Pancreas (tissue), 10 donors: Measurements from ENCODE around the gene RFTN2. TPM values are rescaled to one million over a fixed set of nuclear protein-coding genes. Genes with fewer than 3 reads are reported as not detected.

Experiments used
- ATAC-seq, 4 donors: fragments of 200-7000 bp; cut with Tn5 transposase; one replicate each; pipeline versions ENCODE4 v1.8.0 to v1.9.1; 2020; ENCODE audit warnings: mild to moderate bottlenecking in 4 of 4, moderate library complexity in 4 of 4
- DNase-seq, 6 donors: peaks; one replicate each; pipeline ENCODE4 v3.0.0-alpha.2; 2020
- FAIRE-seq: peaks from 2 replicates; lab custom pipeline; 2012; peaks lifted over from hg19 to GRCh38; lab: Jason Lieb, UNC
- H3K27ac ChIP-seq, 4 donors: fragments of 200-600 bp; sonication (generic); 1 replicate in 3 of 4; 2 replicates in 1 of 4; pipeline versions ENCODE4 v1.5.0 to v1.8.0; 2020
- H3K27me3 ChIP-seq, 4 donors: fragments of 200-600 bp; one replicate each; pipeline ENCODE4 v1.8.0; 2021
- H3K36me3 ChIP-seq, 3 donors: fragments of 200-600 bp; sonication (generic) in 1 of 3; one replicate each; pipeline versions ENCODE4 v1.5.0 to v1.8.0; 2020 to 2021
- H3K4me1 ChIP-seq, 3 donors: fragments of 200-600 bp; one replicate each; pipeline ENCODE4 v1.8.0; 2021
- H3K4me3 ChIP-seq, 4 donors: fragments of 200-600 bp; sonication (generic) in 2 of 4; one replicate each; pipeline versions ENCODE4 v1.5.0 to v1.8.0; 2020 to 2021
- H3K9me3 ChIP-seq, 4 donors: fragments of 200-600 bp; one replicate each; pipeline ENCODE4 v1.8.0; 2021
- CTCF ChIP-seq, 4 donors: fragments of 200-600 bp; sonication (generic) in 3 of 4; IDR thresholded peaks; one replicate each; pipeline versions ENCODE4 v1.5.0 to v1.8.0; 2021; ENCODE audit warnings: antibody characterized with exemption in 4 of 4
- WGBS, 2 donors: extraction: QIAGEN DNeasy Blood & Tissue Kit; methylation state at CpG; one replicate each; pipeline ENCODE4 v1.1.7; 2013; 5-methylcytosine and 5-hydroxymethylcytosine counted together
- intact Hi-C, 3 donors: fragments of 100-400 bp; cut with DNase I; formaldehyde crosslinking; loops; one replicate each; pipeline versions ENCODE4 v1.11.1 to v1.14.2; 2022
- polyA plus RNA-seq, 2 donors: library from polyadenylated mRNA; stranded (reverse); fragments of 200-250 nt; gene quantifications; one replicate each; pipeline ENCODE4 v1.2.3, GENCODE V29; 2013
- total RNA-seq, 6 donors: library from RNA; stranded (reverse); fragmentation: NEBNext Ultra II Directional in 4 of 6; extraction: Animal tissue kit (Norgen Biotek cat#: 25700) in 4 of 6; gene quantifications; one replicate each; pipeline versions ENCODE4 v1.2.1 to v1.2.4, GENCODE V29; 2021 to 2023
- donor health status: healthy with polysubstance abuse.
- donor health status: DM: no; HTN: no; CAD: no; lungs with moderate emphysema.
- donor health status: DM: no; HTN: no; CAD: no.
- donor health status: control.
- donor health status: control.
- donor health status: Bipolar disorder and iron deficiency.
- donor health status: DM: yes; HTN: yes; CAD: no.
- donor health status: DM: no; HTN: no; CAD: no.
- donor health status: DM: no; HTN: no; CAD: no.
- donor health status: DM: yes; HTN: yes; CAD: no.

The RFTN2 gene
- total and polyA plus RNA-seq, 8 donors: 0.77 to 7.6 (median 1.6) TPM

- DNase-seq (no peak), ATAC-seq (peak in 3 of 4 donors; percentile 40 to 63 (median 45)), FAIRE-seq (no peak)
- Histone ChIP-seq H3K4me1 (no peaks in the 10 kb centered on the region), H3K27me3 (no peaks in the 10 kb centered on the region), H3K9me3 (no peaks in the 10 kb centered on the region), H3K27ac (peak overlapping the region in 1 of 4 donors; percentile 67), H3K36me3 (no peaks in the 10 kb centered on the region), H3K4me3 (peak overlapping the region in 2 of 4 donors; percentile 19 to 23)
- TF ChIP-seq CTCF (IDR thresholded peaks at IDR 0.05): no peak
- intact Hi-C loops: no loop called here
- WGBS, 2 donors: 10 to 14% methylated on average over 1 of the region's 1 CpG
These were observed 1.3 kb downstream of the RFTN2 start for GRCh38 chr2:197674060-197674459.

GRCh38 chr2:197673606-197674005 is 1.8 kb downstream of the RFTN2 start:
- intact Hi-C loops: no loop called here
- Histone ChIP-seq H3K36me3 (no peaks in the 10 kb centered on the region), H3K27ac (peak overlapping the region in 2 of 4 donors; percentile 17), H3K4me1 (no peaks in the 10 kb centered on the region), H3K27me3 (no peaks in the 10 kb centered on the region), H3K4me3 (peak overlapping the region in 1 of 4 donors; percentile 10), H3K9me3 (no peaks in the 10 kb centered on the region)
- 12 to 22% methylated on average over 1 of the region's 1 CpG for WGBS, 2 donors
- no peak for DNase-seq
- ATAC-seq: peak in 1 of 4 donors; percentile 16
- no peak for TF ChIP-seq CTCF (IDR thresholded peaks at IDR 0.05)
- FAIRE-seq: no peak

GRCh38 chr2:197673106-197673505 is 2.3 kb downstream of the RFTN2 start:
- Histone ChIP-seq H3K27me3 (no peaks in the 10 kb centered on the region), H3K9me3 (no peaks in the 10 kb centered on the region), H3K36me3 (no peaks in the 10 kb centered on the region), H3K4me1 (no peaks in the 10 kb centered on the region), H3K4me3 (peak overlapping the region in 1 of 4 donors; percentile 10), H3K27ac (peak overlapping the region in 2 of 4 donors; percentile 17)
- ATAC-seq (peak in 3 of 4 donors; percentile 34 to 60 (median 40)), DNase-seq (no peak), FAIRE-seq (no peak)
- 53 to 55% methylated on average over 5 of the region's 5 CpGs for WGBS, 2 donors
- TF ChIP-seq CTCF (IDR thresholded peaks at IDR 0.05): no peak
- intact Hi-C loops: no loop called here

GRCh38 chr2:197672371-197672893 is 3.0 kb downstream of the RFTN2 start:
- FAIRE-seq: no peak
- TF ChIP-seq CTCF (IDR thresholded peaks at IDR 0.05): no peak
- no peaks in the 10 kb centered on the region for H3K9me3 ChIP-seq

GRCh38 chr2:197669077-197669476 is 6.3 kb downstream of the RFTN2 start:
- no peak for FAIRE-seq
- H3K4me3 ChIP-seq: no peak overlapping the region

More at GRCh38 chr2:197672371-197672893, 3.0 kb downstream of the RFTN2 start:
- intact Hi-C loops: no loop called here
- WGBS, 2 donors: 15 to 19% methylated on average over 1 of the region's 1 CpG
- Histone ChIP-seq H3K27me3 (no peaks in the 10 kb centered on the region), H3K27ac (peak overlapping the region in 1 of 4 donors; percentile 17), H3K4me1 (no peaks in the 10 kb centered on the region), H3K36me3 (no peaks in the 10 kb centered on the region), H3K4me3 (no peak overlapping the region)
- ATAC-seq (no peak), DNase-seq (no peak)

More at GRCh38 chr2:197669077-197669476, 6.3 kb downstream of the RFTN2 start:
- no peak overlapping the region for H3K27ac ChIP-seq
- no peak for TF ChIP-seq CTCF (IDR thresholded peaks at IDR 0.05)
- intact Hi-C loops: no loop called here
- H3K4me1 ChIP-seq: no peaks in the 10 kb centered on the region
- no peak for ATAC-seq
- no peaks in the 10 kb centered on the region for H3K9me3 ChIP-seq
- DNase-seq: no peak
- no peaks in the 10 kb centered on the region for H3K36me3 ChIP-seq
- H3K27me3 ChIP-seq: no peaks in the 10 kb centered on the region
